HEK293 (cell line): ENCODE measurements around the gene CAMSAP3.

Experiments
- BCL11A ChIP-seq: fragments of 450-650 bp; formaldehyde crosslinking; IDR thresholded peaks from 2 replicates; pipeline ENCODE4 v1.5.1; 2016; ENCODE audit warnings: low read depth, missing biosample characterization, missing genetic modification characterization
- EGR2 ChIP-seq: fragments of 450-650 bp; formaldehyde crosslinking; IDR thresholded peaks from 2 replicates; pipeline ENCODE4 v1.5.1; 2016; ENCODE audit warnings: low read depth, missing biosample characterization, missing genetic modification characterization
- IKZF3 ChIP-seq: fragments of 450-650 bp; IDR thresholded peaks from 2 replicates; pipeline ENCODE4 v1.5.0; 2018; ENCODE audit warnings: missing biosample characterization, mild to moderate bottlenecking, missing genetic modification characterization, moderate library complexity
- KLF17 ChIP-seq: fragments of 450-650 bp; formaldehyde crosslinking; IDR thresholded peaks from 2 replicates; pipeline ENCODE4 v1.5.1; 2016; ENCODE audit warnings: missing biosample characterization, missing genetic modification characterization
- OSR2 ChIP-seq: fragments of 450-650 bp; formaldehyde crosslinking; IDR thresholded peaks from 2 replicates; pipeline ENCODE4 v1.5.1; 2016; ENCODE audit warnings: missing biosample characterization, missing genetic modification characterization
- SCRT1 ChIP-seq: fragments of 450-650 bp; formaldehyde crosslinking; IDR thresholded peaks from 2 replicates; pipeline ENCODE4 v1.5.1; 2016; ENCODE audit warnings: missing biosample characterization, missing genetic modification characterization, borderline replicate concordance
- SP2 ChIP-seq: fragments of 450-650 bp; formaldehyde crosslinking; IDR thresholded peaks from 2 replicates; pipeline ENCODE4 v1.5.1; 2016; ENCODE audit warnings: missing biosample characterization, missing genetic modification characterization
- WT1 ChIP-seq: fragments of 450-650 bp; formaldehyde crosslinking; IDR thresholded peaks from 2 replicates; pipeline ENCODE4 v1.5.1; 2016; ENCODE audit warnings: missing biosample characterization, missing genetic modification characterization
- YY1 ChIP-seq: fragments of 450-650 bp; formaldehyde crosslinking; IDR thresholded peaks from 2 replicates; pipeline ENCODE4 v1.5.1; 2018; ENCODE audit warnings: missing biosample characterization, missing genetic modification characterization
- YY2 ChIP-seq: fragments of 450-650 bp; formaldehyde crosslinking; IDR thresholded peaks from 2 replicates; pipeline ENCODE4 v1.5.1; 2016; ENCODE audit warnings: missing biosample characterization, missing genetic modification characterization
- ZBTB11 ChIP-seq: fragments of 450-650 bp; formaldehyde crosslinking; conservative IDR thresholded peaks from 2 replicates; pipeline ENCODE4 v1.5.1; 2016; ENCODE audit warnings: low read depth, missing biosample characterization, missing genetic modification characterization
- ZBTB8A ChIP-seq: fragments of 450-650 bp; formaldehyde crosslinking; IDR thresholded peaks from 2 replicates; pipeline ENCODE4 v1.5.1; 2016; ENCODE audit warnings: missing biosample characterization, missing genetic modification characterization
- ZFP69B ChIP-seq: fragments of 450-650 bp; formaldehyde crosslinking; IDR thresholded peaks from 2 replicates; pipeline ENCODE4 v1.5.1; 2016; ENCODE audit warnings: missing biosample characterization, missing genetic modification characterization
- ZIC2 ChIP-seq: fragments of 450-650 bp; formaldehyde crosslinking; IDR thresholded peaks from 2 replicates; pipeline ENCODE4 v1.5.1; 2016; ENCODE audit warnings: missing biosample characterization, missing genetic modification characterization
- ZNF114 ChIP-seq: fragments of 450-650 bp; formaldehyde crosslinking; IDR thresholded peaks from 2 replicates; pipeline ENCODE4 v1.5.0; 2017; ENCODE audit warnings: missing biosample characterization, missing genetic modification characterization
- ZNF138 ChIP-seq: fragments of 450-650 bp; formaldehyde crosslinking; IDR thresholded peaks from 2 replicates; pipeline ENCODE4 v1.5.1; 2016; ENCODE audit warnings: missing biosample characterization, missing genetic modification characterization, borderline replicate concordance
- ZNF169 ChIP-seq: fragments of 450-650 bp; formaldehyde crosslinking; IDR thresholded peaks from 2 replicates; pipeline ENCODE4 v1.5.1; 2016; ENCODE audit warnings: missing biosample characterization, missing genetic modification characterization
- ZNF19 ChIP-seq: fragments of 450-650 bp; formaldehyde crosslinking; IDR thresholded peaks from 2 replicates; pipeline ENCODE4; 2016; ENCODE audit warnings: missing biosample characterization, missing genetic modification characterization, low read depth
- ZNF214 ChIP-seq: fragments of 450-650 bp; formaldehyde crosslinking; IDR thresholded peaks from 2 replicates; pipeline ENCODE4 v1.5.1; 2017; ENCODE audit warnings: missing biosample characterization, mild to moderate bottlenecking, missing genetic modification characterization, borderline replicate concordance
- ZNF223 ChIP-seq: fragments of 450-650 bp; formaldehyde crosslinking; IDR thresholded peaks from 2 replicates; pipeline ENCODE4 v1.5.1; 2016; ENCODE audit warnings: missing biosample characterization, missing genetic modification characterization
- ZNF248 ChIP-seq: fragments of 450-650 bp; formaldehyde crosslinking; IDR thresholded peaks from 2 replicates; pipeline ENCODE4 v1.5.1; 2017; ENCODE audit warnings: missing biosample characterization, missing genetic modification characterization
- ZNF26 ChIP-seq: fragments of 450-650 bp; formaldehyde crosslinking; IDR thresholded peaks from 2 replicates; pipeline ENCODE4 v1.5.1; 2016; ENCODE audit warnings: missing biosample characterization, missing genetic modification characterization
- ZNF274 ChIP-seq, 2 experiments: fragments of 200-500 bp in 1 of 2; fragments of 450-650 bp in 1 of 2; sonication (Bioruptor generic) in 1 of 2; formaldehyde crosslinking in 1 of 2; IDR thresholded peaks; 2 replicates each; pipeline versions ENCODE4 v1.5.1 to v1.6.1; 2014 to 2016; ENCODE audit warnings: borderline replicate concordance in 1 of 2, inconsistent platforms in 1 of 2, low read length in 1 of 2, missing biosample characterization in 1 of 2, missing genetic modification characterization in 1 of 2
- ZNF324 ChIP-seq: fragments of 450-650 bp; formaldehyde crosslinking; IDR thresholded peaks from 2 replicates; pipeline ENCODE4 v1.5.1; 2016; ENCODE audit warnings: missing biosample characterization, missing genetic modification characterization
- ZNF341 ChIP-seq: fragments of 450-650 bp; formaldehyde crosslinking; IDR thresholded peaks from 2 replicates; pipeline ENCODE4; 2016; ENCODE audit warnings: low read depth, missing biosample characterization, missing genetic modification characterization
- ZNF433 ChIP-seq: fragments of 450-650 bp; formaldehyde crosslinking; IDR thresholded peaks from 2 replicates; pipeline ENCODE4 v1.5.1; 2016; ENCODE audit warnings: missing biosample characterization, missing genetic modification characterization, low read depth
- ZNF580 ChIP-seq: fragments of 450-650 bp; formaldehyde crosslinking; IDR thresholded peaks from 2 replicates; pipeline ENCODE4 v1.5.1; 2016; ENCODE audit warnings: missing biosample characterization, missing genetic modification characterization
- ZNF585B ChIP-seq: fragments of 450-650 bp; formaldehyde crosslinking; IDR thresholded peaks from 2 replicates; pipeline ENCODE4 v1.5.1; 2016; ENCODE audit warnings: missing biosample characterization, missing genetic modification characterization
- ZNF645 ChIP-seq: fragments of 450-650 bp; formaldehyde crosslinking; IDR thresholded peaks from 2 replicates; pipeline ENCODE4; 2016; ENCODE audit warnings: missing biosample characterization, missing genetic modification characterization
- ZNF776 ChIP-seq: fragments of 450-650 bp; formaldehyde crosslinking; IDR thresholded peaks from 2 replicates; pipeline ENCODE4 v1.5.0; 2017; ENCODE audit warnings: missing biosample characterization, missing genetic modification characterization, borderline replicate concordance
- ZNF777 ChIP-seq: fragments of 450-650 bp; formaldehyde crosslinking; IDR thresholded peaks from 2 replicates; pipeline ENCODE4 v1.5.1; 2017; ENCODE audit warnings: missing biosample characterization, missing genetic modification characterization, borderline replicate concordance
- ZNF830 ChIP-seq: fragments of 450-650 bp; IDR thresholded peaks from 2 replicates; pipeline ENCODE4 v1.5.0; 2018; ENCODE audit warnings: missing biosample characterization, missing genetic modification characterization, low read depth, mild to moderate bottlenecking, moderate library complexity
- ZNF843 ChIP-seq: fragments of 450-650 bp; formaldehyde crosslinking; IDR thresholded peaks from 2 replicates; pipeline ENCODE4 v1.5.1; 2016; ENCODE audit warnings: missing biosample characterization, missing genetic modification characterization
- ZSCAN23 ChIP-seq: fragments of 450-650 bp; formaldehyde crosslinking; IDR thresholded peaks from 2 replicates; pipeline ENCODE4 v1.5.1; 2016; ENCODE audit warnings: missing biosample characterization, missing genetic modification characterization

The CAMSAP3 gene

GRCh38 chr19:7636691-7637373 is 41.2 kb downstream of the CAMSAP3 start, which contains the start of gene STXBP2 (continued):
- peak; percentile 57; the same call in 1 of the 2 replicates for TF ChIP-seq YY2 (tag by site-specific recombination)
- TF ChIP-seq WT1 (tag by site-specific recombination): no peak
- TF ChIP-seq ZNF114: no peak
- TF ChIP-seq OSR2 (tag by site-specific recombination): no peak
- no peak for TF ChIP-seq ZNF580
- TF ChIP-seq ZNF223 (tag by site-specific recombination): no peak
- 0 out of 2 replicates have a peak, but pooled peaks have one; percentile 14 for TF ChIP-seq EGR2 (tag by site-specific recombination)
- TF ChIP-seq ZNF138: no peak
- no peak for TF ChIP-seq ZNF274 (IDR thresholded peaks at IDR 0.05; ENCODE audit: low read length)
- no peak for TF ChIP-seq ZNF274 (tag by site-specific recombination; IDR thresholded peaks at IDR 0.05; ENCODE audit: borderline replicate concordance)
- no peak for TF ChIP-seq SCRT1 (tag by site-specific recombination)
- TF ChIP-seq ZNF169 (tag by site-specific recombination): no peak
- no peak for TF ChIP-seq ZNF776
- no peak for TF ChIP-seq ZIC2 (tag by site-specific recombination)
- TF ChIP-seq ZNF214 (tag by site-specific recombination): no peak
- TF ChIP-seq ZNF585B (tag by site-specific recombination): no peak
- no peak; the same call in 1 of the 2 replicates for TF ChIP-seq ZFP69B (tag by site-specific recombination)
- TF ChIP-seq ZNF324 (tag by site-specific recombination): no peak
- TF ChIP-seq ZNF433 (tag by site-specific recombination): no peak
- TF ChIP-seq ZNF26 (tag by site-specific recombination): no peak
- no peak for TF ChIP-seq ZNF248 (tag by site-specific recombination)
- peak; percentile 48; the same call in 1 of the 2 replicates for TF ChIP-seq ZBTB8A (tag by site-specific recombination)
- no peak for TF ChIP-seq IKZF3 (tag by site-specific recombination)
- peak; percentile 59 for TF ChIP-seq SP2 (tag by site-specific recombination)
- peak; percentile 83; the same call in 1 of the 2 replicates for TF ChIP-seq ZNF777 (tag by site-specific recombination)
- 0 out of 2 replicates have a peak, but pooled peaks have one; percentile 21 for TF ChIP-seq KLF17 (tag by site-specific recombination)
- TF ChIP-seq ZBTB11 (tag by site-specific recombination): peak; percentile 26; the same call in 1 of the 2 replicates
- TF ChIP-seq ZNF19 (tag by site-specific recombination): no peak
- no peak for TF ChIP-seq ZNF645 (tag by site-specific recombination)
- peak; percentile 76 for TF ChIP-seq YY1 (tag by site-specific recombination)
- no peak for TF ChIP-seq ZNF830 (tag by site-specific recombination)
- 0 out of 2 replicates have a peak, but pooled peaks have one; percentile 18 for TF ChIP-seq ZNF843 (tag by site-specific recombination)
- TF ChIP-seq ZNF341 (tag by site-specific recombination): no peak
- no peak for TF ChIP-seq ZSCAN23 (tag by site-specific recombination)
- no peak for TF ChIP-seq BCL11A (tag by site-specific recombination)
